GM18951 (cell line): Measurements from ENCODE around the gene RUNX1.

Experiments used
- POLR2A ChIP-seq: IDR thresholded peaks from 4 replicates; pipeline ENCODE4 v1.6.1; 2011; ENCODE audit warnings: mild to moderate bottlenecking; ENCODE audit not compliant: insufficient read length, insufficient read depth; ENCODE audit errors: extremely low read depth
- in situ Hi-C: fragments of 300-500 bp; cut with MboI; formaldehyde crosslinking; loops from one replicate; pipeline ENCODE4 v1.12.0; 2022; ENCODE audit warnings: low sequenced_read_pairs, mixed read lengths, inconsistent platforms; ENCODE audit not compliant: unreplicated experiment

RUNX1 gene

DNA sequence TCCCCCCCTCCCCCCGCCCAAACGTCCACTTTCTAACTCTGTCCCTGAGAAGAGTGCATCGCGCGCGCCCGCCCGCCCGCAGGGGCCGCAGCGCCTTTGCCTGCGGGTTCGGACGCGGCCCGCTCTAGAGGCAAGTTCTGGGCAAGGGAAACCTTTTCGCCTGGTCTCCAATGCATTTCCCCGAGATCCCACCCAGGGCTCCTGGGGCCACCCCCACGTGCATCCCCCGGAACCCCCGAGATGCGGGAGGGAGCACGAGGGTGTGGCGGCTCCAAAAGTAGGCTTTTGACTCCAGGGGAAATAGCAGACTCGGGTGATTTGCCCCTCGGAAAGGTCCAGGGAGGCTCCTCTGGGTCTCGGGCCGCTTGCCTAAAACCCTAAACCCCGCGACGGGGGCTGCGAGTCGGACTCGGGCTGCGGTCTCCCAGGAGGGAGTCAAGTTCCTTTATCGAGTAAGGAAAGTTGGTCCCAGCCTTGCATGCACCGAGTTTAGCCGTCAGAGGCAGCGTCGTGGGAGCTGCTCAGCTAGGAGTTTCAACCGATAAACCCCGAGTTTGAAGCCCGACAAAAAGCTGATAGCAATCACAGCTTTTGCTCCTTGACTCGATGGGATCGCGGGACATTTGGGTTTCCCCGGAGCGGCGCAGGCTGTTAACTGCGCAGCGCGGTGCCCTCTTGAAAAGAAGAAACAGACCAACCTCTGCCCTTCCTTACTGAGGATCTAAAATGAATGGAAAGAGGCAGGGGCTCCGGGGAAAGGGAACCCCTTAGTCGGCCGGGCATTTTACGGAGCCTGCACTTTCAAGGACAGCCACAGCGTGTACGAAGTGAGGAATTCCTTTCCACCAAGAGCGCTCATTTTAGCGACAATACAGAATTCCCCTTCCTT is 158.1 kb downstream of the RUNX1 start:
- no peak for TF ChIP-seq POLR2A
- in situ Hi-C loops, result no loop called here

DNA sequence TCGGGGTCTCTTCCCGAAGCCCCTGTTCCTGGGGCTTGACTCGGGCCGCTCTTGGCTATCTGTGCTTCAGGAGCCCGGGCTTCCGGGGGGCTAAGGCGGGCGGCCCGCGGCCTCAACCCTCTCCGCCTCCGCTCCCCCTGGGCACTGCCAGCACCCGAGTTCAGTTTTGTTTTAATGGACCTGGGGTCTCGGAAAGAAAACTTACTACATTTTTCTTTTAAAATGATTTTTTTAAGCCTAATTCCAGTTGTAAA is 158.7 kb downstream of the RUNX1 start:
- no peak for TF ChIP-seq POLR2A
- in situ Hi-C loops, result no loop called here

DNA sequence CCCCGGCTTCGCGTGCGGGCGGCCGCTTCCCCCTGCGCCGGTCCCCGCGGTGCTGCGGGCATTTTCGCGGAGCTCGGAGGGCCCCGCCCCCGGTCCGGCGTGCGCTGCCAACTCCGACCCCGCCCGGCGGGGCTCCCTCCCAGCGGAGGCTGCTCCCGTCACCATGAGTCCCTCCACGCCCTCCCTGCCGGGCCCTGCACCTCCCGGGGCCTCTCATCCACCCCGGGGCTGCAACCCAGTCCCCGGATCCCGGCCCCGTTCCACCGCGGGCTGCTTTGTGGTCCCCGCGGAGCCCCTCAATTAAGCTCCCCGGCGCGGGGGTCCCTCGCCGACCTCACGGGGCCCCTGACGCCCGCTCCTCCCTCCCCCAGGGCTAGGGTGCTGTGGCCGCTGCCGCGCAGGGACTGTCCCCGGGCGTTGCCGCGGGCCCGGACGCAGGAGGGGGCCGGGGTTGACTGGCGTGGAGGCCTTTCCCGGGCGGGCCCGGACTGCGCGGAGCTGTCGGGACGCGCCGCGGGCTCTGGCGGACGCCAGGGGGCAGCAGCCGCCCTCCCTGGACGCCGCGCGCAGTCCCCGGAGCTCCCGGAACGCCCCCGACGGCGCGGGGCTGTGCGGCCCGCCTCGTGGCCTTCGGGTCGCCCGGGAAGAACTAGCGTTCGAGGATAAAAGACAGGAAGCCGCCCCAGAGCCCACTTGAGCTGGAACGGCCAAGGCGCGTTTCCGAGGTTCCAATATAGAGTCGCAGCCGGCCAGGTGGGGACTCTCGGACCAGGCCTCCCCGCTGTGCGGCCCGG is 159.2 kb downstream of the RUNX1 start:
- peak; percentile 32 for TF ChIP-seq POLR2A
- in situ Hi-C loops, result no loop called here

DNA sequence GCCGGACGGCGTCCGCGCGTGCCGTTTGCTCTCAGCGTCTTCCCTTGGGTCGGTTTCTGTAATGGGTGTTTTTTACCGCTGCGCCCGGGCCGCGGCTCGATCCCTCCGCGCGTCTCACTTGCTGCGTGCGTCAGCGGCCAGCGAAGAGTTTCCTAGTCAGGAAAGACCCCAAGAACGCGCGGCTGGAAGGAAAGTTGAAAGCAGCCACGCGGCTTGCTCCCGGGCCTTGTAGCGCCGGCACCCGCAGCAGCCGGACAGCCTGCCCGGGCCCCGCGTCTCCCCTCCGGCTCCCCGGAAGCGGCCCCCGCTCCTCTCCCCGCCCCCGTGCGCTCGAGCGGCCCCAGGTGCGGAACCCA is 159.8 kb downstream of the RUNX1 start:
- in situ Hi-C loops, result no loop called here
- no peak for TF ChIP-seq POLR2A

DNA sequence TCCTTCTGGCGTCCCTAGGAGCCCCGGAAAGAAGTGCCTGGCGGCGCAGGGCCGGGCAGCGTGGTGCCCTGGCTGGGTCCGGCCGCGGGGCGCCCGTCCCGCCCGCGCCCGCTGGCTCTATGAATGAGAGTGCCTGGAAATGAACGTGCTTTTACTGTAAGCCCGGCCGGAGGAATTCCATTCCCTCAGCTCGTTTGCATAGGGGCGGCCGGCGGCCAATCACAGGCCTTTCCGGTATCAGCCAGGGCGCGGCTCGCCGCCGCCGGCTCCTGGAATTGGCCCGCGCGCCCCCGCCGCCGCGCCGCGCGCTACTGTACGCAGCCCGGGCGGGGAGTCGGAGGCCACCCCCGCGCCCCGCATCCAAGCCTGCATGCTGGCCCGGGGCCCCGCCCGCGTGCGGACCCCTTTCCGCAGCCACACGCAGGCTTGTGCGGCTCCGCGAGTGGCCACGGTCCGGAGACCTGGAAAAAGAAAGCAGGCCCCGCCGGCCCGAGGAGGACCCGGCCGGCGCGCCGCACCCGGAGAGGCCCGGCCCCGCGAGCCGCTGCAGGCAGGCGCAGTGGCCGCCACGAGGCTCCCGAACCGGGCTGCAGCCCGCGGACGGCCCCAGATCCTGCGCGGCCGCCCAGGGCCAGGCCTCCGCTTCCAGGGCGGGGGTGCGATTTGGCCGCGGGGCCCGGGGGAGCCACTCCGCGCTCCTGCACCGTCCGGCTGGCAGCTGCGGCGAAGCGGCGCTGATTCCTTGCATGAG is 160.4 kb downstream of the RUNX1 start:
- in situ Hi-C loops, result no loop called here
- TF ChIP-seq POLR2A, result peak; percentile 87

DNA sequence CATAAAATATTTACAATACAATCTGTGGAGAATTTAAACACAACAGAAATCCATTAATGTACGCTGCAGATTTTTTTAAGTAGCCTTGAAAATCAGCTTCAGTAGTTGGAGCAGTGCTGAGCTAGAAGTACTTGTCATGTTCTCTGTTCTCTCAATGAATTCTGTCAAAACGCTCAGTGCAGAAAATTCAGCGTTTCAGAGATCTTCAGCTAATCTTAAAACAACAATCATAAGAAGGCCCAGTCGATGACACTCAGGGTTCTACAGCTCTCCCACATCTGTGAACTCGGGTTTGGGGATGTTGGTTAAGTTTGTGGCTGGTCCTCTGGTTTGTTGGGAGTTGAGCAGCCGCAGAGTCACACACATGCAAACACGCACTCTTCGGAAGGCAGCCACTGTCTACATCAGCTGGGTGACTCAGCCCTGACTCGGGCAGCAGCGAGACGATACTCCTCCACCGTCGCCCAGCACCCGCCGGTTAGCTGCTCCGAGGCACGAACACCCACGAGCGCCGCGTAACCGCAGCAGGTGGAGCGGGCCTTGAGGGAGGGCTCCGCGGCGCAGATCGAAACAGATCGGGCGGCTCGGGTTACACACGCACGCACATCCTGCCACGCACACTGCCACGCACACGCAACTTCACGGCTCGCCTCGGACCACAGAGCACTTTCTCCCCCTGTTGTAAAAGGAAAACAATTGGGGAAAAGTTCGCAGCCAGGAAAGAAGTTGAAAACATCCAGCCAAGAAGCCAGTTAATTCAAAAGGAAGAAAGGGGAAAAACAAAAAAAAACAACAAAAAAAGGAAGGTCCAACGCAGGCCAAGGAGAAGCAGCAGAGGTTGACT is 161.2 kb downstream of the RUNX1 start:
- in situ Hi-C loops, result no loop called here
- TF ChIP-seq POLR2A, result no peak

DNA sequence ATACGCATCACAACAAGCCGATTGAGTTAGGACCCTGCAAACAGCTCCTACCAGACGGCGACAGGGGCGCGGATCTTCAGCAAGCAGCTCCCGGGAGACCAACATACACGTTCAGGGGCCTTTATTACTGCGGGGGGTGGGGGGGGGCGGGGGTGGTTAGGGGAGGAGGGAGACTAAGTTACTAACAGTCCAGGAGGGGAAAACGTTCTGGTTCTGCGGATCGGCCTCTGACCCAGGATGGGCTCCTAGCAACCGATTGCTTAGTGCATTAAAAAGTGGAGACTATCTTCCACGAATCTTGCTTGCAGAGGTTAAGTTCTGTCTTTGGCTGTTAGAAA is 162.0 kb downstream of the RUNX1 start:
- in situ Hi-C loops, result no loop called here
- no peak for TF ChIP-seq POLR2A

DNA sequence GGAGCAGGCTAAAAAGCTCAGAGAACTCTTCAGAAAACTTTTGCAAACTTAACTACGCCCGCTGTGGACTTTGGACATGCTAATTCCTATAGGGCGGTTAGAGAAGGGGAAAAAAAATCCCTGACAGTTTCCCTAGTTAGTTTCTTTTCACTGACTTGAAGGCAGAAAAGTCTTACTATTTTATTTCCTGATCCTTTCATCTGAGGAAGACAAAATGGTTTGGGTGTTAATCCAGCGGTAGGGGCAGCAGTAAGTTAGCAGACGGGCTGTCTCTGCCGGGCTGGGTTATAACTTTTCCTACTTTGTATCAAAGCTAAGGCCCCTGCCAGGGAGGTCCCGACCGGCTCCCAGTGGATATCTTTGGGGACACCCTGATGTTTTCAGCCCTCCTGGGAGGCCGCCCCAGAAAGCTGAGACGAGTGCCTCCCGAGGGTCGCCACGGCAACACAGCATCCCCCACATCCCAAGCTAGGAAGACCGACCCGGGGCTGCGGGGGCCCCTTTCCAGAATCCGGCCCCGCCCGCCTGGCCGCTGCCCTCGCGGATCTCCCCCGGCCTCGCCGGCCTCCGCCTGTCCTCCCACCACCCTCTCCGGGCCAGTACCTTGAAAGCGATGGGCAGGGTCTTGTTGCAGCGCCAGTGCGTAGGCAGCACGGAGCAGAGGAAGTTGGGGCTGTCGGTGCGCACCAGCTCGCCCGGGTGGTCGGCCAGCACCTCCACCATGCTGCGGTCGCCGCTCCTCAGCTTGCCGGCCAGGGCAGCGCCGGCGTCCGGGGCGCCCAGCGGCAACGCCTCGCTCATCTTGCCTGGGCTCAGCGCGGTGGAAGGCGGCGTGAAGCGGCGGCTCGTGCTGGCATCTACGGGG is 162.6 kb downstream of the RUNX1 start:
- in situ Hi-C loops, result no loop called here

DNA sequence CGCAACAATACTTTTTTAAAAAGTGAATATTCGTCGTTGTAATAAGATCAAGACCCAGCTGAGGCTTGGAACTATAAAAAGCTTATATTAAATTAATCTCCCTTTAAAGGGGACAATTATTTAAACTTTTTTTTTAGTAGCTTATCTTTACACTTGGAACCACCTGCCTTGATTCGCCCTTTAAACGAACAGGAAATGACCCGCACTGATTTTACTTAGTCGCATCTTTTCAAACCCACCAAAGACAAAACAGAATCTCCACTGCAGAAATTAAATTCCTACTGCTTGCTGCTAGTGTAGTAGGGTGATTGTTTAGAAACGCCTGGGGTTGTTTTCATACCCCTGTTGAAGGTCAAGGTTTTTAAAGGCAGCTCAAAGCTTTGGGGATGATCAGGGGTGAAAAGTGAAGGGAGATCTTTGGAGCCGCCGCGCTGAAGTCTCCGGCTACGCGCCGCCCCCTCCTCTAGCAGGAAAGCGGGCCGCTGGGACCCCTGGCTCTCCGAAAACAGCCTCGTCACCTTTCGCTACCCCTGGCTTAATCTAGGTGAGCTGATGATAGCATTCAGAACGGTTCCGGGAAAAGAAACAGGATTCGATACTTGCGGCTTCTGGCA is 163.4 kb downstream of the RUNX1 start:
- in situ Hi-C loops, result no loop called here
- no peak for TF ChIP-seq POLR2A

More for the DNA sequence above, 162.6 kb downstream of the RUNX1 start:
- peak; percentile 19 for TF ChIP-seq POLR2A

DNA sequence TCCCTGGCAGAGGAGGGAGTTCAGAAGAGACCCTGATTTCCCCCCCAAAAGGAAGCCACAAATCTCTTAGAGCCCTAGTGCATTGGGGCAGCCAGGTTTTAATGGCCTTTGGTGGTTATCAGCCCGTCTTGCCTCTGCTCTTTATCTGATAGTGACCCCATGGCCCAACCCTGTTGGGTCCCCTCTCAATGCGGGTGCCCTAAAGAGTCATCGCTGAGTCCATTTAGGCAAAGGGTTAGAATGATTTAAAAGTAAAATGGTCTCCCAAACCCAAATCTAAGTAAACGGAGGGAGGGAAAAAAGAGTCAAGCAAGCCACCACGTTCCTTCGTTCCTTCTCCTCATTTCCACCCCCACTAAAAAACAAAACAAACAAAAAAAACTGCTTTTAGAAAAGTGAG is 164.0 kb downstream of the RUNX1 start:
- in situ Hi-C loops, result no loop called here
- TF ChIP-seq POLR2A, result no peak

DNA sequence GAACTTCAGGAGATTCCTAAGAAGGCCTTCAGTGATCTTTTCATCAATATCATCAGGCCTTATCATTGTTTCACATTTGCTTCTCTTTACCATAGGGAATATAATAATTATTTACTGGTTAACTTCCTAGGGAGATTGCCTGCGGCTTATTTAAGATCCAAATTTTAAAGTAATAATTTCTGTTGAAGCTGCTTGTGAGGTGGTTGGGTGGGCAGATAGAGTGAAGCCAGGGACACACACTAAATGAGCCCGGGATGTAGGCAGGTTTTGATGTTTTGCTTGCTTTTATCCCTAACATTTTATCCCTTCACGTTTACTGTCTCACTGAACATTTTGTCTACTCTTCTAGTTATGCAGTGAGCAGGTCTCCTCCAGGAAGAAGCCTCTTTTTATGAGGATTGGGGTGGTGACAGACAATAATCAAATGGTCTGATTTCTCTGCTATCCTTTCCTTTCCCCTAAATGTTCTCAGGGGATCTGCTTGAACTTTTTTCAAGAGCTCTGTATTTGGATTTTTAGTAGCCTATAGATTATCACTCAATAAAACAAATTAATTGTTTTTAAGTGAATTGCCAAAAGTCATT is 164.7 kb downstream of the RUNX1 start:
- no peak for TF ChIP-seq POLR2A
- in situ Hi-C loops, result no loop called here
